Activated CD4-positive, alpha-beta T cell treated with anti-CD3 and anti-CD28 coated beads for 1 hour (primary cell): Measurements from ENCODE around the gene OR5A2.
"Not testable (repeated sequence)": the region's sequence is repeated elsewhere in the genome, so short reads cannot be mapped to it uniquely, and the experiment has no call there.

ENCODE experiments used
- DNase-seq: peaks from one replicate; pipeline ENCODE4 v3.0.0-alpha.2; 2020

The OR5A2 gene, protein sequence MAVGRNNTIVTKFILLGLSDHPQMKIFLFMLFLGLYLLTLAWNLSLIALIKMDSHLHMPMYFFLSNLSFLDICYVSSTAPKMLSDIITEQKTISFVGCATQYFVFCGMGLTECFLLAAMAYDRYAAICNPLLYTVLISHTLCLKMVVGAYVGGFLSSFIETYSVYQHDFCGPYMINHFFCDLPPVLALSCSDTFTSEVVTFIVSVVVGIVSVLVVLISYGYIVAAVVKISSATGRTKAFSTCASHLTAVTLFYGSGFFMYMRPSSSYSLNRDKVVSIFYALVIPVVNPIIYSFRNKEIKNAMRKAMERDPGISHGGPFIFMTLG

DNA sequence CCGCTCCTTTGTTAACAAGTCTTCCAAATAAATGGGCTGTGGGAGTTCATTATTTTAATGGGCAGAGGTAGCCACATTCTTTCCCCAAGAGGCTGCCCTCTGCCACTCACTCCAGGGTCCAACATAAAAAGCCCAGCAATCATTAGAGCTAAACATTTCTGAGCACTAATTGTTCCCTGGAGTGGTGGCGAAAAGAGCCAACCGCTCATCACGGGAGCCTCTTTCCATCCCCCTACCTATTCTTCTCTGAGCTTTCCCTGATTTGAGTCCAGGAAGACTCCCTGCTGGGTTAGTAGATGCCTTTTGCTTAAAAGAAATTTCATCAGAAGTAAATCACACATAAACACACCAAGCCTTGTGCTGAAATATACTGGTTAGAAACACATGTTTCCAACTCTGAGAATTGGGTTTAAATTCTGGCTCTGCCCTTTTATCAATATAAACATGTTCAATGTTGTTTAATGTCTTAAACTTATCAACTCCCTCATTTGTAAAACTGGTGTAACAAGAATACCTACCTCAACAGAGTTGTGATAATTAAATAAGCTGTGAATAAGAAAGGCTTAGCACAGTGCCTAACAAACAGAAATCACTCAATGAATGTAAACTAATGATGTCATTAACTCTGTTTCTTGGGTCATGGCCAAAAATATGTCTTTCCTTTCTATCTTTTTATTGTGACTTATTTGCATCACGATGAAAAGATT, at the start of gene OR5A2:
Gene OR5A2, minus strand, starts transcription at position 53 of the 707 bp plus-strand sequence. CDS start 3,460 bp downstream, outside the sequence.
- DNase-seq = no peak

DNA sequence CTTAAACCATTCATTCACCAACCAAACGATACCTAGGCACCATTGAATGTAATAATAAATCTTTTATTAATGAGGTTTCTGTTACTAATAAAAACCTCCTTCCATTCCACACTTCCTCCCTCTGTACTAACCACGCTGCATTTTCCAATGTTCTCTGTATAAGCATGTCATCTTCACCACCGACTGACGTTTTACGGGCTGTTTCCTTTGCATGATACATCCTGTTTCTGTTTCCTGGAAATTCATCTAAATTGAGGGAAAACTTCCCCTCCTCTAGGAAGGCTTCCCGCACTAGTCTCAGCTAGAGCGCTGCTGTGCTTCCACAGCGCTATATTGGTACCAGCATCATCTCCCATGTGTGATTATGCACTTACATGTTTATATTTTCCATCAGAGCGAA, 49.0 kb upstream of the OR5A2 start:
- no peak for DNase-seq

DNA sequence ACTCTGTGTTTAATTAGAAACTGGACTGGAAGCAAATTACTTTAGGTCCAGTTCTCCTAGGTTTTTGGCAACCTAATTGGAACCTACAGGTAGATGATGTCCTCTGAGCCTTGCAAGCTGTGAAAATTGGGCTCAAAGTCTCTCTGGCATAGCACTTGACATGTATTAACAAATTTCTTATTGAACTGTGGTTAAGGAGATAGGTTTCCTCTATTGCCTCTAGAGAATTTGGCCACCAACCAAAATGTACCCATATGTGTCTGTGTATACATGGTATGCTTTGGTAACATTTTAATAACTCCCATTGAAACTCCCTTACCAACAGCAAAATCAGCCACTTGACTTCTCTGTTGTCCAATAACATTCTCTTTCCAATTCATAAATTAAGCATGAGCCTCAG, 46.8 kb upstream of the OR5A2 start, which contains the start of gene OR4D10:
Gene OR4D10, plus strand, starts transcription at position 301 of the 400 bp plus-strand sequence. CDS start 4,115 bp downstream, outside the sequence.
- no peak for DNase-seq

DNA sequence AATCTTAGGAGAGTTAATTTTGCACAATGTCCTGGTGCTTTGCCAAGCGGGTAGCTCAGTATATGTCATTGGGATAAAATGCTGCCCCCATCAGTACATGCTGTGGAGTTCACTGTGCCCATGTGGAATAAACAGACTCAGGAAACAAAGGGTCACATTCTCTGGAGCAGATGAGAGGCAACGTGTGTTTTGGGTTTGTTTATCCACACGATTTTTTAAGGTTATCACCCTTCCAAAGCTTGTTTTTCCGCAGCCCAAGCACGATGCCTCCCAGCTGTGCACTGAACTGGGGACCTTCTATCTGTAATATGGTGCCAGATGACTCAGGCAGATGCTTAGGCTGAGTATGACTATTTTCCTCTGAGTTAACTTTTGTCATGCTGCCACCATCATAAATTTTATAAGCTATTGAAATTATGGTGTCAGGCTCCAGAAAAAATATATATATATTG, 37.0 kb upstream of the OR5A2 start:
- no peak for DNase-seq

DNA sequence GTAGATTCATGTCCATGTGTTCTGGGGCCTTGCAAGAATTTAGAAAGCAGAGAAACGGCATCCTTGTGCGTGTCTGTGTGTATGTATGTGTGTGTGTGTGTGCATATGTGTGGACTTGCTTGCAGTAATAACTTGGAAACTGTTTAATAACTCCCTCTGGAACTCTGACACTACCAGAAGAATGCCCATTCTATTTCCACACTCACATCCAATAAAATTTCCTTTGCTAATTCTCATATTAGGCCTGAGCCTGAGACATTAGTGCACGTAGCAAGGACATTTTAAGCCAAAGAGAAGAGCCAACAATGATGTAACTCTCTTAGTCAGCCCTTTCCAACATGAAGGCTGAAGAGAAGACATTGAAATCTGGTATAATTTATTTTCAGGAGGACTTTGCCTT, 33.7 kb upstream of the OR5A2 start:
- no peak for DNase-seq

DNA sequence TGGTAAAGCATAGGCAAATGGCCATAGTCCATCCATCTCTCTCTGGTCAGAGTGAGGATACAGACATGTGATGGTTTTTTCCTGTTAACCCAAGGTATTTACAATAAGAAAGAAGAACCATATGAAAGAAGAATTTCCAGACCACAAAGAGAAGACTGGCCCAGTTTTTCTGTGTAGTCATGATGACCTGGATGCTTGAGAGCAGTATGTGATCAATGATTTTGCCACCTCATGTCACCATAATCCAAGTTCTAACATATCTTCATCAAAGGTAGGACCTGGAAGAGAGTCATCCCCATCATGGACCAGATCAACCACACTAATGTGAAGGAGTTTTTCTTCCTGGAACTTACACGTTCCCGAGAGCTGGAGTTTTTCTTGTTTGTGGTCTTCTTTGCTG, 30.4 kb upstream of the OR5A2 start, which contains the start of gene OR4D6:
Gene OR4D6, plus strand, starts transcription at position 301 of the 400 bp plus-strand sequence. Its CDS starts 0 bp downstream, at position 301.
- no peak for DNase-seq

DNA sequence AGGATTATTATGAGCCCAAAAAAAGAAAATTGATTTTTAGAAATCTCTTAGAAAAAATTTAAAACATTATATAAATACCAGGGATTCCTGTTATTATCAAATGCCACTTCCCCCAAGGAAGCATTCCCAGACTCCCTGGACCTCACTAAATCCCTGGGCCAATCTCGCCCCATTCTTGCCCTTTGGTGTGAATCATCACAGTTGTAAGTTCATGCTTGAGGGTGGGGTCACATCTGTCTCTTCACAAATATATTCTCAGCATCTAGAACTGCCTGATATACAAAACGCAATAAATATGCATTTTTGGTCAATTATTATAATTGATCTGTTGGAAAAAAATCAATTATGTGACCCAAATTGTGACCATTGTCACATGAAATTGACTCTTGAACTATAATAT, 22.3 kb upstream of the OR5A2 start:
- DNase-seq = no peak

DNA sequence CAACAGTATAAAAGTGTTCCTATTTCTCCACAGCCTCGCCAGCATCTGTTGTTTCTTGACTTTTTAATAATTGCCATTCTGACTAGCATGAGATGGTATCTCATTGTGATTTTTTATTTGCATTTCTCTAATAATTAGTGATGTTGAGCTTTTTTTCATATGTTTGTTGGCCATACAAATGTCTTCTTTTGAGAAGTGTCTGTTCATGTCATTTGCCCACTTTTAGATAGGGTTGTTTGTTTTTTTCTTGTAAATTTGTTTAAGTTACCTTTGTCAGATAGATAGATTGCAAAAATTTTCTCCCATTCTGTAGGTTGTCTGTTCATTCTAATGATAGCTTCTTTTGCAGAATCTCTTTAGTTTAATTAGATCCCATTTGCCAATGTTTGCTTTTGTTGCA, 19.4 kb upstream of the OR5A2 start:
- not testable (repeated sequence) for DNase-seq

DNA sequence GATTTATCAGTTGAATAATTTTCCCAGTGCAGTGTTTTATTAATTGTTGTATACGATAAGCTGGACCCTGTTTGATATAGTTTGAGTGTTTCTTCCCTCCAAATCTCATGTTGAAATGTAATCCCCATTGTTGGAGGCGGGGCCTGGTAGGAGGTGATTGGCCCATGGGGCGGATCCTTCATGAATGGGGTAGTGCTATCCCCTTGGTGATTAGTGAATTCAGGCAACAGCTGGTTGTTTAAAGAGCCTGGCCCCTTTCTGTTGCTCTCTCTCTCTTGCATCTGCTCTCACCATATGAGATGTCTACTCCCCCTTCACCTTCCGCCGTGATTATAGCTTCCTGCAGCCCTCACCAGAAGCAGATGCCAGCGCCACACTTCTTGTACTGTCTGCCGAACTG, 11.6 kb upstream of the OR5A2 start:
- no peak for DNase-seq

DNA sequence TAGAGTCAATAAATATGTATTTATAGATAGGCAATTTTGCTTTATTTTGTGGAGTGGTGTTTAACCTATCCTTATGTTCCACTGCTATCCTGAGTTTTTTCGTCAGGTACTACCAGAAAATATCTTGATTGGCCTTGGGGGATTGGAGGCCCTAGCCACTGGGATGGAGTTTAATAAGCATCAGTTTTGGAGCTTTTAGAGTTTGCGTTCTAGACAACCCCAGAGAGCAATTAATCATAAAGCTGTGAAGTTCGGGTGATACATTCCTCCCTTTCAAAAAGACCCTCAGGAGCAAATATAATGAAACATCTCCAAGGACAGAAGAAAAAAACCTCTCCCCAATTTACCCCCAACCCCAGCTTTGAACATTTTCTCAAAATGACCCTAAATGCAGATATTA, 10.0 kb upstream of the OR5A2 start, which contains the start of gene OR5A1:
Gene OR5A1, plus strand, starts transcription at position 301 of the 400 bp plus-strand sequence. CDS start 6,700 bp downstream, outside the sequence.
- no peak for DNase-seq

DNA sequence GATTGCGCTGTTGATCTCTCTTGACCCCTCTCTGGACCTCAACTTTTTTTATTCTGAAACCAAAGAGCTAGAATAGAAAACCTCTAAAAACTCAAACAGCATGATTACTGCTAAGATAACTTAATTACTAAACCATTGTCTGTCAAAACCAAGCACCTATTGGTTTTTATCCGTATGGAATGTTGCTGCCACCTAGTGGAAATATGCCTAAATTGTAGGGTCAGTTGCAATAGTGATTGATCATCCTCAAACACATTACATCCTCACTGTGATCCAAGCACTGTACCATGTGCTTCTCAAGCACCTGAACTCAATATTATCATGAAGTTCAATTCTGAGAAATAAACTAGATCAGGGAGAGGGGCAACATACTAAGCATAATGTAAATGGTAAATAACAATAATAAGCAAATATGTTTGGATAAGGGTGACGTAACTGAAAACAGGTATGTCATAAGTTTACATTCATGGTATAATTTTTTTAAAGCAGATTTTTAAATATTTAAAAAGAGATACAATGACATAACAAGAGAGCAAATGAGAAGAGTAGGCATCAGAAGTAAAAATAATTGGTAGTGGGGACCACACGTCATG, 3.8 kb upstream of the OR5A2 start:
- DNase-seq = no peak

DNA sequence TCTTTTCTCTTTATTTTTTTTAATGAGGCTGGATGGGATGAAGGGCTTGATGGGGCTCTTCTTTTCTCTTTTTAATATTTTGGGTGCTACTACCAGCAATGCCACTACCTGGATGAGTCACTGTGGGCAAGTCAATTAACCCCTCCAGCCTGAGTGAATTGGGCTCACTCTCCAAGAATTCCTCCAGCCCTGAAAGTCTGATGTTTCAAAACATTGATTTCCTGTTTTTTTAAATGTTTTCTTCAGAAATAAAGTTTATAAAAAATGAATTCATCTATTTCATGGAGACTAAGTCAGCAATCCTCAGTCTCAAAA, 812 bp upstream of the OR5A2 start:
- no peak for DNase-seq

DNA sequence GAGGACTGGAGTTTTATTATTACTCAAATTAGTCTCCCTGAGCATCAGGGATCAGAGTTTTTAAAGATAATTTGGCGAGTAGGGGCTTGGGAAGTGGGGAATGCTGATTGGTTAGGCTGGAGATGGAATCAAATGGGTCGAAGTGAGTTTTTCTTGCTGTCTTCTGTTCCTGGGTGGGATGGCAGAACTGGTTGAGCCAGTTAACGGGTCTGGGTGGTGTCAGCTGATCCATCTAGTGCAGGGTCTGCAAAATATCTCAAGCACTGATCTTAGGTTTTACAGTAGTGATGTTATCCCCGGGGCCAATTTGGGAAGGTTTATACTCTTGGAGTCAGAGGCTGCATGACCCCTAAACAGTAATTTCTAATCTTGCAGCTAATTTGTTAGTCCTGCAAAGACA, 1.1 kb downstream of the OR5A2 start:
- DNase-seq = no peak

DNA sequence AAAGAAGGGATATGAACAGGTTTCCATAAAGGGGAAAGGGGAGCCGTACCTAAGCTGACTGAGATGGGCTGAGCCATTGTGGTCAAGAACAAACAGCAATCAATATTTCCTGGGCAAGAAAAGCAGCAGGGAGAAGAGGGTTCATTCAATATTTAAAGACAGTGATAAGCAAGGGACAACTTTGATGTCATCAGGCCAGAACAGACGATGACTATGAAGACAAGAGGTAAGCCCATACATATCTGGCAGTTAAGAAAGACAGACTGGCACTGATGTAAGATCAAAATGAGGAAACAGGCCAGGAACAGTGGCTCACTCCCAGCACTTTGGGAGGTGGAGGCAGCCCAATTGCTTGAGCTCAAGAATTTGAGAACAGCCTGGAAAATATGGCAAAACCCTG, 2.4 kb downstream of the OR5A2 start:
- DNase-seq = no peak

DNA sequence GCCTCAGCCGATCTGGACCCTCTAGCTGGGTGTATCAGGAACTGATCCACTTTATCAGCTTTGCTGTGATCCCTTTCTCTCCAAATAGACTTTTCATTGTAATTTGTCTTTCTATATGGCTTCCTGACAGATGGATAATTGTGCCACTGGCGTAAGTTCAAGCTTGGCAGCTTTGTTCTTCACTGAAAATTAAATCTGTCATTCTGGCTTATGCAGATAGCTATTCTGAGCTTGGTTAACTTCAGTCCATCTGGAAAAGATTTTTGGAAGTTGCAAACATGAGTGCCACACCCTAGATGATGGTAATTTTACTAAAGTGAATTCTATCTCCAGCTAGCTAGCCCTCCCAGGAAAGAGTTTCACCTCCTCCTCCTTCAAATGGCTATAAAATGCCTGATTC, 8.1 kb downstream of the OR5A2 start:
- no peak for DNase-seq

DNA sequence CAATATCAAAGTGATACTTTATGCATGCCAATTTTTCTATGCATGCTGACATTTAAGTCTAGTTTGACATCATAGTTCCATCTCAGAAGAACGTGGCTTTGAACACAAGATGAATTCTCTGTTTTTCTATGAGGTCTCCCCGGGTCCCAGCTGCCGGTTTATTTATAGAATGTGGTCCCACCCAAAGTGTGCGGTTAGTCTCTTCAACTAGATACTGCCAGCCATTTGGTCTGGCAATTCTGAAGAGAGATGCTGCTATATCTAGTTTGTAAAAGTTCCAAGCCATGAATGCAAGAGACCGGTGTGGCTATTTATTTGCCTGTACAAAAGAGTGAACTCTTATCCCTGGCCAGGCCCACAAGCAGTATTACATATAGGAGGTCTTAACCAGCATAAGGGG, 9.2 kb downstream of the OR5A2 start:
- no peak for DNase-seq

DNA sequence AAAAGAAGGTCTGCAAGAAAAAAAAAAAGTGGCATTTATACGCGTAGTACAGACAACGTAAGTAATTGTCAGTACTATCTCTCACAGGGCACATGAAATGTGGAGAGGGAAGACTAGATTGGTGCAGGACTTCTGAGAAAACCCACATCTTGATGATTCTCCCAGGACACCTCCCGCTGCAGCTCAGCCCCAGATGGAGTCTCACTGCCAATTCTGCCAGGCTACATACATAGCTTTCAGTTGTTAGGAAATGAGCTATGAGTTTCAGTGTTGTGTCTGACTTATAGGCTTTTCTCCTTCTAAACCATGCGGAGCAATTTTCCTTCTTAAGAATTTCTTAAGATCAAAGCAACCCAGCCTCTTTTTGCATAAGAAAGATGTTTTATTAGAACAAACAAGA, 9.6 kb downstream of the OR5A2 start:
- no peak for DNase-seq

DNA sequence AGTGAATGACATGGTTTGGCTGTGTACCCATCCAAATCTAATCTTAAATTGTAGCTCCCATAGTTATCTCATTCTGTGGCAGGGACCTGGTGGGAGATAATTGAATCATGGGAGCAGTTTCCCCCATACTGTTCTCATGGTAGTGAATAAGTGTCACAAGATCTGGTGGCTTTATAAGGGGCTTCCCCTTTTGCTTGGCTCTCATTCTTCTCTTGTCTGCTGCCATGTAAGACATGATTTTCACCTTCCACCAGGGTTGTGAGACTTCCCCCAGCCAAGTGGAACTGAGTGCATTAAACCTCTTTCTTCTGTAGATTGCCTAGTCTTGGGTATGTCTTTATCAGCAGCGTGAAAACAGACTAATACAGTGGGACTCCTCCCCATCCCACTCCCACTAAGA, 11.1 kb downstream of the OR5A2 start:
- DNase-seq = no peak

DNA sequence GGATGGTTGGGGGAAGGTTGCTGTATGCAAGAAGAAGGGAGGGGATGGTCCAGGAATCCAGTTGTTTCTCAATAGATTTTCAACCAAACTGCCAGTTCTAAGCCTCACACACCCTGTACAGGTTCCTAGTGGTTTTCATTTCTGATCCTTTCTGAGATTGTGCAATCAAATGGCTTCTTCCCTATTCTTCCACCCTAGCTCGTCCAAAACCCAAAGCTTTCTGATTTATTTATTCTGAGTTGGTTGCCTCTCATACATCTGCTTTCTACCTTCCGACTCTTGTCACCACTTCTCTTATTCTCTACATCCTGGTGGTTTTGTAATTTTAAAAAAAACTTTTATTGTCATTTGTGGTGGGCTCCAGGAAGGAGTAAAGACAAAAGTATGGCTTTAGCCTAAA, 12.6 kb downstream of the OR5A2 start:
- no peak for DNase-seq

DNA sequence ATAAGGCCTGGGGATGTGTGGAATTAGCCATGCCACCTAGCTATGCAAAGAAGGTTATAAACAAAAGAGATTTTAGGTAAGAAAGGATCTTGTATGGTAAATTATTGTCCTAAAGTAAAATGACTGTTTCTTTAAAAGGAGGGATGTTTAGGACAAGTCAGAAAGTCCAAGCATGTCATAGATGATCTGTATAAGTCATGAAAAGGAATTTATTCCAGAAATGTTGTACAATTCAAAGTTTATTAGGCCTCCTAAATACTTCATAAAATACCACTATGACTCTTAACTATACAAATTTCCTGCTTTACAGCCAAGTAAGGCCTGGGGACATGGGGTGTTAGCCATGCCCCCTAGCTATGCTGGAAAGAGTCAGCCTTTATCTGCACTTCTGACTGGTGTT, 22.7 kb downstream of the OR5A2 start:
- DNase-seq = no peak

DNA sequence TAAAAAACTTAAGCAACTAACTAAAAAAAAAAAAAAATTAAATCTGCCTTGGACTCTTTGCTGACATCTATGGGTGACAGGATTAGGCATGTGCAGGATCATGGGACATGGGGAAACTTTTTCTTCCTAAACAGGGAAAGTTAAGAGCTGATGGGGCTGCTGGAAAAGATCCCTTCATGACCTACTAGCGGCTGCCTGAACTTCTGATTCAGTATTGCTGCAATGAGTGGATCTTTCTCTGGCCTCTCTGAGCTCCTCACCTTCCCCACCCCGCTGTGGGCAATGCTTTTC, 25.0 kb downstream of the OR5A2 start:
- DNase-seq = no peak

DNA sequence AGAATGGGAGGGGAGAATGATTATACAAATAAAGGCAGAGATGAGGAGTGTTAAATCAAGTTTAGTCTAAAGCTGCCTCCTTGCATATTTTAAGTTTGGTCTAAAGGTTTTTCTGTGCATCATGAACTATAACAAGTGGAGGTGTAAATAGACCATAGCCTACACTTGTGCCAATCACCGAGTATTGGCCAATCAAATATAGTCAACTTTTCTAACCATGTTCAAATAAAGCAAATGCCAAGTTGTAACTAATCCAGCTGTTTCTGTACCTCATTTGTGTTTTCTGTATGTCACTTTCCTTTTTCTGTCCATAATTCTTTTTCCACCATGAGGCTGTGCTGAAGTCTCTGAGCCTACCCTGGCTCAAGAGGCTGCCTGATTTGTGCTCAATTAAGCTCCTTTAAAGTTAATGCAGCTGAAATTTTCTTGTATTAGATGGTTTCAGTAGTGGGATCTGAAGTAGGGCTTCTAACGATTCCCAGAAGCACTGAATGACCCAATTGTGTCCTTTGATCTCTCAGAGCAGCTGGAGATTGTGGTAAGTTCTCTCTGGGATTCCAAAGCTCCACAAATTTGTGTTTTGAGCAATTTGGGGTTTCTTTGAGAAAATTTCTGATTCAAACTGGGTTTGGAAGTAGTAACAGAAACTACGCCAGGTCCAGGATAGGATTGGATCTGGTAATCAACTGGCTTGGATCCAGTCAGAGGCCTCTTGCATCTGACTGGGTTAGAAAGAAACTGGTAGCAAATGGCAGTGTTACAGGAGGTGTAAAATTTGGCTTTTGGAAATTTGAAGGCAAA, 25.6 kb downstream of the OR5A2 start:
- no peak for DNase-seq

DNA sequence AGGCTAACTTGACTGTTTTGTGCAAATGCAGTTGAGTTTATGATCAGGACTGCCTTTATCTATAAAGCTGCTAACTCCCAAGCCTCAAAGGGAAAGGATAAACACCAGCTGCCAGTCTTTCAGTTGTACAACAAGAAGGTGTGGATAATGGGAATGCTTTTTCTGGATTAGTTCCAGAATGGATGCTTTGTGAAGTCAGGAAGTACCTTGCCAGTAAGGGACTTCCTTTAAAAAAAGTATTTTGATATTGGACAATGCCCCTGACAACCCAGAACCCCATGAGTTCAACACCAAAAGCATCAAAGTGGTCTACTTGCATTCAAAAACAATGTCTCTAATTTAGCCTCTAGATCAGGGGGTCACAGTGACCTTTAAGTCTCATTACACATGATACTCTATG, 32.0 kb downstream of the OR5A2 start:
- no peak for DNase-seq
